ENCODE data around the gene KATNB1.

Gene KATNB1

DNA sequence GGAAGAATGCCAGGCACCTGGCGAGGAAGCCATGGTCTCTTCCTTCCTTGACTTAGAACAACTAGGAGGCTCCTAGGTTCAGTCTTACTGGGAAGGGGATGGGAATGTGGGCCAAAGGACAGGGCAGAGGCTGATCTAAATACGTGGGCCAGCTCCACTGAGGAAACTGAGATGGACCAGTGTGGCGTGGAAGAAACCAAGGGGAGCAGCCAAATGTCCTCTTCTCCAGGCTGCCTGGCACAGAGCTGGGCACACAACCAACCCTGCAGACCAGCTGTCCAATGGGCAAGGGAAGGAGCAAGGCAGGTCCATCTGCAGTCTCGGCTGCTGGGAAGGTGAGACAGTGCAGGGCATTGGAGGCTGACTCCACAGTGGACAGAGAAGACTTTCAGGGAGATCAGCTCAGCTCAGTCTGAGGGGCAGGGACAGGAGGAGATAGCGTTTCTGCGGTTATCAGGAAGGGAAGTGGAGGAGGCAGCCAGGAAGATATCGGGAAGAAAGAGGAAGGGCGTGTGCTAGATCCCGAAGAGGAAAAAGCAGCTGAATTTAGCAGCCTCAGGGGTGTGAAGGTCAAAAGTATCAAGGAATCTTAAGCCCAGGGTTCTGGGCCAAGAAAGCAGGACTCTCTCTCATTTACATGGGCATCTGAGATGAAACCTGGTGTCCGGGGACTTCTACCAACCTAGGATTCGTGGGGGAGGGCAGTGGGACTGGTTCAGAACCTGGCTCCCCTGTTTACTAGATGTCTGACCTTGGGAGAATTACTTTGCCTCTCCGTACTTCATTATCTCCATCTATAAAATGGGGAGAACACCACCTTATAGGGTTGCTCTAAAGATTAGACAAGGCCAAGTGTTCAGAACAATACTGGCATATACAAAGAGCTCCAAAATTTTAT is 64.9 kb downstream of the KATNB1 start:
- peaks cover 20% of the 10 kb centered on the region for H3K4me1 ChIP-seq (ENCODE audit: low read length)

DNA sequence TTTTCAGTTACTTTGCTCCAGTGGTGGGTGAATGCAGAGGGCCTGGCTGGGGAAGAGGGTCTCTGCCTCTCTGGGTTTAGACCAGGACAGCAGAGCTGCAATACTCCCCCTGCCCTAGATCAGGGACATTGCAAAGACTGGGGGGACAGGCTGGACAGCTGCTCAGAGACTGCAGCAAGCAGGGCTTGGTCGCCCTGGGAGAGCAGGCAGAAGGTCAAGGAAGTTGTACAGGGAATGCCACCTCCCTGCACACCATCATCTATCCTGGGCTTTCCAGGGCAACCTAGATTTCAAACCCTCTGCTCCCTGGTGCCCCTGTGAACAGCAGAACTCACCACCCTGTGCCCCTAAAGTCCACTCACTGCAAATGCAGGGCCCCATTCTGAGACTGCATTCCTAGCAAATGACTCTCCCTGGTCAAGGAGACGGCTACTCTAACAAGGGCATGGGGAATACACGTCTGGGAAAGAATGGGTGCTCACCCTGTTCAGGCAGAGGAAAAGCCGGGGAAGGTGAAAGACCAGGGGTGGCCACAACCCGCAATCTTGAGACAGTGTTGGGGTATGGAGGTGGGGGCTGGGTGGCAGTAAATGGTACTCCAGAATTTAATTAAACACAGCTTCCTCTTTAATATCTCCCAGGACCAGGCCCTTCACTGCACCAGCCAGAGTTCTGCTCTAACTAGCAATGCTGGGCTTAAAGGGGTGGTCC is 65.7 kb downstream of the KATNB1 start:
- H3K4me2 ChIP-seq (ENCODE audit: low read depth, low read length) = no peak overlapping the region
- H3K9me3 ChIP-seq (replicated peaks; ENCODE audit: insufficient read depth, low read length) = no peaks in the 10 kb centered on the region
- peaks cover 11% of the 10 kb centered on the region for H3K79me2 ChIP-seq (ENCODE audit: low read length)
- no peaks in the 10 kb centered on the region for H3K36me3 ChIP-seq (replicated peaks; ENCODE audit: insufficient read depth, low read length)
- H3K27ac ChIP-seq (ENCODE audit: low read length) = no peak overlapping the region
- no peak overlapping the region for H3K9ac ChIP-seq (ENCODE audit: low read length)
- no peak for DNase-seq
- H4K20me1 ChIP-seq (ENCODE audit: insufficient read depth, low read length) = no peaks in the 10 kb centered on the region
- H3K4me3 ChIP-seq (ENCODE audit: low read length) = no peak overlapping the region
- H3K9me2 ChIP-seq (replicated peaks; ENCODE audit: insufficient read depth, low read length) = no peaks in the 10 kb centered on the region
- peaks cover 6% of the 10 kb centered on the region for H3F3A ChIP-seq (ENCODE audit: insufficient read depth, low read length)
- TF ChIP-seq, protein P1, sequence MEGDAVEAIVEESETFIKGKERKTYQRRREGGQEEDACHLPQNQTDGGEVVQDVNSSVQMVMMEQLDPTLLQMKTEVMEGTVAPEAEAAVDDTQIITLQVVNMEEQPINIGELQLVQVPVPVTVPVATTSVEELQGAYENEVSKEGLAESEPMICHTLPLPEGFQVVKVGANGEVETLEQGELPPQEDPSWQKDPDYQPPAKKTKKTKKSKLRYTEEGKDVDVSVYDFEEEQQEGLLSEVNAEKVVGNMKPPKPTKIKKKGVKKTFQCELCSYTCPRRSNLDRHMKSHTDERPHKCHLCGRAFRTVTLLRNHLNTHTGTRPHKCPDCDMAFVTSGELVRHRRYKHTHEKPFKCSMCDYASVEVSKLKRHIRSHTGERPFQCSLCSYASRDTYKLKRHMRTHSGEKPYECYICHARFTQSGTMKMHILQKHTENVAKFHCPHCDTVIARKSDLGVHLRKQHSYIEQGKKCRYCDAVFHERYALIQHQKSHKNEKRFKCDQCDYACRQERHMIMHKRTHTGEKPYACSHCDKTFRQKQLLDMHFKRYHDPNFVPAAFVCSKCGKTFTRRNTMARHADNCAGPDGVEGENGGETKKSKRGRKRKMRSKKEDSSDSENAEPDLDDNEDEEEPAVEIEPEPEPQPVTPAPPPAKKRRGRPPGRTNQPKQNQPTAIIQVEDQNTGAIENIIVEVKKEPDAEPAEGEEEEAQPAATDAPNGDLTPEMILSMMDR (IDR thresholded peaks at IDR 0.05; ENCODE audit: low read length) = no peak
- TF ChIP-seq EZH2 (optimal IDR thresholded peaks at IDR 0.05; ENCODE audit: low read depth, low read length) = no peak
- TF ChIP-seq EZH2phosphoT487 (IDR thresholded peaks at IDR 0.05; ENCODE audit: low read length) = no peak
- H2AFZ ChIP-seq (ENCODE audit: low read length) = no peak overlapping the region
- peaks cover 15% of the 10 kb centered on the region for H3K4me1 ChIP-seq (ENCODE audit: low read length)
- H3K27me3 ChIP-seq (replicated peaks; ENCODE audit: insufficient read depth, low read length) = no peaks in the 10 kb centered on the region

More for the DNA sequence above, 64.9 kb downstream of the KATNB1 start:
- H3K27ac ChIP-seq (ENCODE audit: low read length) = no peak overlapping the region
- no peak overlapping the region for H2AFZ ChIP-seq (ENCODE audit: low read length)
- peaks cover 15% of the 10 kb centered on the region for H3K79me2 ChIP-seq (ENCODE audit: low read length)
- TF ChIP-seq, protein P1 (IDR thresholded peaks at IDR 0.05; ENCODE audit: low read length) = no peak
- TF ChIP-seq EZH2 (optimal IDR thresholded peaks at IDR 0.05; ENCODE audit: low read depth, low read length) (no peak), EZH2phosphoT487 (IDR thresholded peaks at IDR 0.05; ENCODE audit: low read length) (no peak)
- no peaks in the 10 kb centered on the region for H3K9me3 ChIP-seq (replicated peaks; ENCODE audit: insufficient read depth, low read length)
- H3K4me2 ChIP-seq (ENCODE audit: low read depth, low read length) = no peak overlapping the region
- H3K9me2 ChIP-seq (replicated peaks; ENCODE audit: insufficient read depth, low read length) = no peaks in the 10 kb centered on the region
- H3K27me3 ChIP-seq (replicated peaks; ENCODE audit: insufficient read depth, low read length) = no peaks in the 10 kb centered on the region
- H3K36me3 ChIP-seq (replicated peaks; ENCODE audit: insufficient read depth, low read length) = no peaks in the 10 kb centered on the region
- H3K9ac ChIP-seq (ENCODE audit: low read length) = no peak overlapping the region
- no peak for DNase-seq
- no peaks in the 10 kb centered on the region for H4K20me1 ChIP-seq (ENCODE audit: insufficient read depth, low read length)
- no peak overlapping the region for H3K4me3 ChIP-seq (ENCODE audit: low read length)
- peaks cover 6% of the 10 kb centered on the region for H3F3A ChIP-seq (ENCODE audit: insufficient read depth, low read length)

DNA sequence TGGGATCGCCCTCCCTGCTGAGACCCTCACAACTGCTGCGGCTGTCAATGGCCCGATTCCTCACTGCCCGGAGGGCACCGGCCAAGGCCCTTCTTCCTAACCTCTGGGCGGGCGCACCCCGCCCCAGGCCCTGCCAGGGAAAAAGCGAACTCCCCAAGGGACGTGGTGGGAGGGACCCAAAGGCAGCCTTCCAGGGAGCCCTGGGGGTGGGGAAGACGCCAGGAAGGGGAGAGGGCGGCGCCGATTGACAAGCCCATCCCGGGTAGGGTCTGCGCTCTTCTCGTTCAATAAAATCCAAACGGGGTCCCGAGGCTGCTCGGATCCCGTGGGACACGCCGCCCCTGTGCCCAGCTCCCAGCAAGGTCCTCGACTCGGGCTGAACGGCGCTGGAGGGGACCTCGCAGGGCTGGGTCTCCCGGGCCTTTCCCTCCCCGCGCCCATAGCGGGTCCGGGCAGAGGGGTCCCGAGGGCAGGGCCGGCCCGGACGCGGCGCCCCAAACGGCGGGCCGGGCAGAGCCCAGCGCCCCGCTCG is 66.3 kb downstream of the KATNB1 start:
- Histone ChIP-seq H3K27me3 (replicated peaks; ENCODE audit: insufficient read depth, low read length) (no peaks in the 10 kb centered on the region), H4K20me1 (ENCODE audit: insufficient read depth, low read length) (no peaks in the 10 kb centered on the region), H3K4me1 (ENCODE audit: low read length) (peaks cover 11% of the 10 kb centered on the region), H2AFZ (ENCODE audit: low read length) (no peak overlapping the region), H3K9me2 (replicated peaks; ENCODE audit: insufficient read depth, low read length) (no peaks in the 10 kb centered on the region), H3F3A (ENCODE audit: insufficient read depth, low read length) (peaks cover 6% of the 10 kb centered on the region), H3K79me2 (ENCODE audit: low read length) (peaks cover 5% of the 10 kb centered on the region; the same call in 1 of the 2 replicates), H3K9ac (ENCODE audit: low read length) (no peak overlapping the region), H3K36me3 (replicated peaks; ENCODE audit: insufficient read depth, low read length) (no peaks in the 10 kb centered on the region), H3K27ac (ENCODE audit: low read length) (no peak overlapping the region), H3K4me2 (ENCODE audit: low read depth, low read length) (0 out of 2 replicates have a peak overlapping the region, but pooled peaks have one; percentile 8), H3K4me3 (ENCODE audit: low read length) (no peak overlapping the region), H3K9me3 (replicated peaks; ENCODE audit: insufficient read depth, low read length) (no peaks in the 10 kb centered on the region)
- DNase-seq = no peak
- TF ChIP-seq, protein P1 (IDR thresholded peaks at IDR 0.05; ENCODE audit: low read length) = no peak
- TF ChIP-seq EZH2 (optimal IDR thresholded peaks at IDR 0.05; ENCODE audit: low read depth, low read length) (no peak), EZH2phosphoT487 (IDR thresholded peaks at IDR 0.05; ENCODE audit: low read length) (no peak)

All from MM.1S (cell line).